OCI-M1 (cell line): ENCODE results near the gene HMG20A.

Experiments
- DNase-seq: peaks from one replicate; lab custom pipeline; 2025; lab: John Stamatoyannopoulos, UW

Gene HMG20A

GRCh38 chr15:77430213-77430612 is 9.5 kb downstream of the HMG20A start:
- DNase-seq: no peak

- no peak for DNase-seq
Measured at GRCh38 chr15:77430652-77431051, 10.0 kb downstream of the HMG20A start.

- no peak for DNase-seq
Measured at GRCh38 chr15:77436822-77437221, 16.1 kb downstream of the HMG20A start.

- no peak for DNase-seq
Measured at GRCh38 chr15:77437264-77437663, 16.6 kb downstream of the HMG20A start.

GRCh38 chr15:77440378-77440999 is 19.8 kb downstream of the HMG20A start:
- DNase-seq: no peak

- DNase-seq: no peak
Measured at GRCh38 chr15:77446840-77447390, 26.2 kb downstream of the HMG20A start.

GRCh38 chr15:77454265-77454664 is 33.6 kb downstream of the HMG20A start:
- DNase-seq: no peak

- DNase-seq: no peak
Measured at GRCh38 chr15:77454951-77455350, 34.3 kb downstream of the HMG20A start.

GRCh38 chr15:77455696-77456321 is 35.1 kb downstream of the HMG20A start:
- no peak for DNase-seq

- DNase-seq: no peak
Measured at GRCh38 chr15:77456746-77457145, 36.1 kb downstream of the HMG20A start.

GRCh38 chr15:77457191-77457904 is 36.7 kb downstream of the HMG20A start:
- no peak for DNase-seq

GRCh38 chr15:77457905-77458265 is 37.2 kb downstream of the HMG20A start:
- DNase-seq: no peak

- DNase-seq: no peak
Measured at GRCh38 chr15:77459031-77459430, 38.3 kb downstream of the HMG20A start.

GRCh38 chr15:77461486-77461885 is 40.8 kb downstream of the HMG20A start:
- DNase-seq: no peak

- no peak for DNase-seq
Measured at GRCh38 chr15:77464129-77464865, 43.6 kb downstream of the HMG20A start.

GRCh38 chr15:77466521-77466920 is 45.8 kb downstream of the HMG20A start:
- no peak for DNase-seq

- no peak for DNase-seq
Measured at GRCh38 chr15:77468896-77469295, 48.2 kb downstream of the HMG20A start.

- DNase-seq: no peak
Measured at GRCh38 chr15:77470235-77470634, 49.5 kb downstream of the HMG20A start.

- DNase-seq: no peak
Measured at GRCh38 chr15:77473328-77473727, 52.6 kb downstream of the HMG20A start.

- no peak for DNase-seq
Measured at GRCh38 chr15:77474310-77474988, 53.8 kb downstream of the HMG20A start.

- no peak for DNase-seq
Measured at GRCh38 chr15:77475001-77475400, 54.3 kb downstream of the HMG20A start.

GRCh38 chr15:77475898-77476297 is 55.2 kb downstream of the HMG20A start:
- no peak for DNase-seq
